NCI-H2196 treated with DMSO at 0.1 percent for 48 hours (cell line): ENCODE measurements around the gene CHMP4B.

ENCODE experiments used
- DNase-seq: peaks from one replicate; lab custom pipeline; 2025; ENCODE audit not compliant: unreplicated experiment; lab: John Stamatoyannopoulos, UW

Gene CHMP4B

GRCh38 chr20:33890557-33890956 is 79.4 kb downstream of the CHMP4B start:
- no peak for DNase-seq

DNA sequence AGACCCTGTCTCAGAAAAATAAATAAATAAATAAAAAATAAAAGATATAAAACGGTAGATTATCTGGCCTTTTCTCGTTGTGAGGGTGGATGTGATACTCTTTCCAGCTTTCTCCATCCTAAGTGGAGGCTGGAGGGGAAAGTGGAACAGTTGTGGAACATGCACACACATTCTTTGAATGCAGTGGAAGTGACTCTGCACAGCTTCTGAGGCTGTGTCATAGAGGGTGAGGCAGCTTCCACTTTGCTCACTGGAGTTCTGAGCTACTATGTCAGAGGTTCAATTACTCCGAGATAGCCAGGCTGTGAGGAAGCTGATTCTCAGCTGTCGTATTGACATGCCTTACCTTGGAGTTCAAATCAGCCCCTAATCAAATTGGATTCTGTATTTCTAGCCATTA is 82.2 kb downstream of the CHMP4B start:
- no peak for DNase-seq

- DNase-seq = no peak
Observed at GRCh38 chr20:33894798-33895197, 83.7 kb downstream of the CHMP4B start.

- no peak for DNase-seq
Observed at GRCh38 chr20:33896509-33896908, 85.4 kb downstream of the CHMP4B start.

DNA sequence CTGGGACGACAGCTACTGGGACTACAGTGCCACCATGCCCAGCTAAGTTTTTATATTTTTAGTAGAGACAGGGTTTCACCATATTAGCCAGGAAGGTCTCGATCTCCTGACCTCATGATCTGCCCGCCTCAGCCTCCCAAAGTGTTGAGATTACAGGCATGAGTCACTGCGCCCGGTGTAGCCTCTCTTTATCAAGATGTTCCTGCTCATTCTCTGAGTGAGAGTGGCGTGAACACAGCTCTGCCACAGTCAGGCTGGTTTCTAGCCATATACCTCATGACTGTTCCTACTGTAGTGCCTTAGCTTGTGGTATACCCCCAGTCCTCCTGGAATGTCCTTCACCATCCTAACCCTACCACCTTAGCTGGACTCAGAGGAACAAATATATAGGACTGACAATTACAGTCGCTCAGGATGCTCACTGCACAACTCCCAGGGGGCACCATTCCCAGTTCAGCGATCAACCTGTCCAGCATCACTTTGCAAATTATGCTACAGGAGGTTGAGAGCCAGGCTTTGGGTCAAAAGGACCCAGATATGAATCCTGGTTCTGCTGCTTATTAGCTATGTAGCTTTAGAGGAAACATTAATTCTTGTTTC is 86.3 kb downstream of the CHMP4B start:
- no peak for DNase-seq

GRCh38 chr20:33899106-33899505 is 88.0 kb downstream of the CHMP4B start:
- no peak for DNase-seq

DNA sequence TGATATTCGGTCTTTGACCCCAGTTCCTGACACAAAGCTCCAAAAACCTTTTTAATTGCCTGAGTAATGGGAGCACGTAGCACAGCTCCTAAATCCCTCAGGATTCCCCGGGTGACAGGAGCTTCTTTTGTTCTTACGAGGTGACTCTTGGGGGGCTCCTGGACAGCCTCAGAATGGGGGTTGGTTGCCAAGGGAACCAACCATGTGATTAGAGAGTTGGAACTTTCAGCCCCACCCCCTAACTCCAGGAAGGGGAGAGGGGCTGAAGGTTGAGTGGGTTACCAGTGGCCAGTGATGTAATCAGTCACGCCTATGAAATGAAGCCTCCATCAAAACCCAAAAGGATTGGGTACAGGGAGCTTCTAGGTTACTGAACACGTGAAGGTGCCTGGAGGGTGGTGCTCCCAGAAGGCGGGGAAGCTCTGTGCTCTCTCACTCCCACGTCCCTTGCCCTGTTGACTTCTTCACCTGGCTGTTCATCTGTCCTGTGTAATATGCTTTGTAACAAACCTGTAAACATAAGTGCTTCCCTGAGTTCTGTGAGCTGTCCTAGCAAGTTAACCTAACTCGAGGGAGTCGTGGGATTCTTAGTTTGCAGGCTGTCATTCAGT is 89.5 kb downstream of the CHMP4B start:
- DNase-seq = no peak

GRCh38 chr20:33901132-33901523 is 90.0 kb downstream of the CHMP4B start:
- DNase-seq = no peak

- no peak for DNase-seq
Observed at GRCh38 chr20:33902011-33902410, 90.9 kb downstream of the CHMP4B start.
